COLO829 (cell line): Measurements from ENCODE around the gene MXRA8.

ENCODE experiments used
- DNase-seq: peaks from one replicate; pipeline ENCODE4 v3.0.0; 2012; ENCODE audit warnings: low spot score

The MXRA8 gene

GRCh38 chr1:1367315-1367714 is 9.0 kb upstream of the MXRA8 start:
- no peak for DNase-seq

- no peak for DNase-seq
These were observed 8.3 kb upstream of the MXRA8 start for GRCh38 chr1:1366699-1367066.

- DNase-seq: no peak
These were observed 7.7 kb upstream of the MXRA8 start for GRCh38 chr1:1365875-1366698.

- no peak for DNase-seq
These were observed 5.9 kb upstream of the MXRA8 start for GRCh38 chr1:1364266-1364665.

- no peak for DNase-seq
These were observed 3.6 kb upstream of the MXRA8 start for GRCh38 chr1:1361982-1362423.

GRCh38 chr1:1361233-1361981 is 3.1 kb upstream of the MXRA8 start:
- no peak for DNase-seq

- DNase-seq: peak; percentile 36
These were observed 2.3 kb upstream of the MXRA8 start for GRCh38 chr1:1360506-1361169.

GRCh38 chr1:1359664-1360468 is 1.5 kb upstream of the MXRA8 start:
- DNase-seq: no peak

GRCh38 chr1:1359308-1359663 is 931 bp upstream of the MXRA8 start:
- no peak for DNase-seq

GRCh38 chr1:1357871-1358432 is 403 bp downstream of the MXRA8 start:
- no peak for DNase-seq

GRCh38 chr1:1356796-1357401 is 1.5 kb downstream of the MXRA8 start:
- DNase-seq: no peak

GRCh38 chr1:1356166-1356795 is 2.1 kb downstream of the MXRA8 start:
- no peak for DNase-seq

GRCh38 chr1:1355416-1355815 is 2.9 kb downstream of the MXRA8 start:
- no peak for DNase-seq

- no peak for DNase-seq
These were observed 3.8 kb downstream of the MXRA8 start for GRCh38 chr1:1354271-1355247.

- DNase-seq: no peak
These were observed 4.8 kb downstream of the MXRA8 start for GRCh38 chr1:1353389-1354151.

GRCh38 chr1:1352786-1353388 is 5.5 kb downstream of the MXRA8 start:
- DNase-seq: no peak

- DNase-seq: no peak
These were observed 6.6 kb downstream of the MXRA8 start for GRCh38 chr1:1351511-1352427.
